ENCODE data around the gene VAMP2. TPM values are rescaled to one million over a fixed set of nuclear protein-coding genes. Genes with fewer than 3 reads are reported as not detected.
A peak's percentile ranks its signal among the peaks of the same experiment; 100 is the strongest.

The VAMP2 gene
- total RNA-seq, 1 experiment from 2014 or later: 5.0 TPM

- BruUV-seq (replicated peaks): TSS peak; percentile 70
- Histone ChIP-seq H2AFZ (ENCODE audit: low read length) (no peak overlapping the region), H3K27ac (ENCODE audit: low read length) (peak overlapping the region; percentile 62), H3K9me2 (replicated peaks; ENCODE audit: low read length) (no peaks in the 10 kb centered on the region), H3K4me3 (ENCODE audit: low read length) (peak overlapping the region; percentile 93), H3K79me2 (ENCODE audit: low read length) (peaks cover 32% of the 10 kb centered on the region), H3F3A (ENCODE audit: low read length, unreplicated experiment) (no peaks in the 10 kb centered on the region), H3K4me2 (ENCODE audit: low read length) (peak overlapping the region; percentile 90), H4K20me1 (ENCODE audit: low read length) (peaks cover 13% of the 10 kb centered on the region; the same call in 1 of the 2 replicates), H3K27me3 (ENCODE audit: low read length) (no peaks in the 10 kb centered on the region), H3K4me1 (ENCODE audit: insufficient read depth, low read length) (peaks cover 41% of the 10 kb centered on the region), H3K9ac (ENCODE audit: low read length) (peak overlapping the region; percentile 88), H3K9me3 (ENCODE audit: low read length) (no peaks in the 10 kb centered on the region), H3K36me3 (ENCODE audit: low read depth, low read length) (no peaks in the 10 kb centered on the region; the same call in 1 of the 2 replicates)
- no peak for TF ChIP-seq EZH2 (IDR thresholded peaks at IDR 0.05; ENCODE audit: low read length, unreplicated experiment)
- TF ChIP-seq, protein P1, sequence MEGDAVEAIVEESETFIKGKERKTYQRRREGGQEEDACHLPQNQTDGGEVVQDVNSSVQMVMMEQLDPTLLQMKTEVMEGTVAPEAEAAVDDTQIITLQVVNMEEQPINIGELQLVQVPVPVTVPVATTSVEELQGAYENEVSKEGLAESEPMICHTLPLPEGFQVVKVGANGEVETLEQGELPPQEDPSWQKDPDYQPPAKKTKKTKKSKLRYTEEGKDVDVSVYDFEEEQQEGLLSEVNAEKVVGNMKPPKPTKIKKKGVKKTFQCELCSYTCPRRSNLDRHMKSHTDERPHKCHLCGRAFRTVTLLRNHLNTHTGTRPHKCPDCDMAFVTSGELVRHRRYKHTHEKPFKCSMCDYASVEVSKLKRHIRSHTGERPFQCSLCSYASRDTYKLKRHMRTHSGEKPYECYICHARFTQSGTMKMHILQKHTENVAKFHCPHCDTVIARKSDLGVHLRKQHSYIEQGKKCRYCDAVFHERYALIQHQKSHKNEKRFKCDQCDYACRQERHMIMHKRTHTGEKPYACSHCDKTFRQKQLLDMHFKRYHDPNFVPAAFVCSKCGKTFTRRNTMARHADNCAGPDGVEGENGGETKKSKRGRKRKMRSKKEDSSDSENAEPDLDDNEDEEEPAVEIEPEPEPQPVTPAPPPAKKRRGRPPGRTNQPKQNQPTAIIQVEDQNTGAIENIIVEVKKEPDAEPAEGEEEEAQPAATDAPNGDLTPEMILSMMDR (conservative IDR thresholded peaks at IDR 0.05; ENCODE audit: low read depth, low read length): no peak
- TF ChIP-seq EZH2phosphoT487 (IDR thresholded peaks at IDR 0.05; ENCODE audit: borderline replicate concordance, low read length): no peak
- no peak for ATAC-seq
- ChIA-PET CTCF (no interaction called here), POLR2A (ENCODE audit: unreplicated experiment) (interaction anchor here (1.0 kb wide), 1 partner anchor 17 kb away, joined by 5 read pairs; no protein-coding TSS in a partner anchor)
- DNase-seq: no peak
- intact Hi-C loops (cut with micrococcal nuclease): loop anchor here (1.0 kb wide), 2 partner anchors 18 to 36 kb away; no protein-coding TSS in a partner anchor
Measured at GRCh38 chr17:8155996-8156245, 6.8 kb downstream of the VAMP2 start.

GRCh38 chr17:8155231-8155995, 7.3 kb downstream of the VAMP2 start:
- Histone ChIP-seq H3K27ac (ENCODE audit: low read length) (peak overlapping the region; percentile 62), H3K9me3 (ENCODE audit: low read length) (no peaks in the 10 kb centered on the region), H3K27me3 (ENCODE audit: low read length) (no peaks in the 10 kb centered on the region), H3K9me2 (replicated peaks; ENCODE audit: low read length) (no peaks in the 10 kb centered on the region), H2AFZ (ENCODE audit: low read length) (no peak overlapping the region), H3K4me3 (ENCODE audit: low read length) (peak overlapping the region; percentile 93), H3K79me2 (ENCODE audit: low read length) (peaks cover 36% of the 10 kb centered on the region), H3K36me3 (ENCODE audit: low read depth, low read length) (no peaks in the 10 kb centered on the region; the same call in 1 of the 2 replicates), H3K4me1 (ENCODE audit: insufficient read depth, low read length) (peaks cover 40% of the 10 kb centered on the region), H4K20me1 (ENCODE audit: low read length) (peaks cover 18% of the 10 kb centered on the region; the same call in 1 of the 2 replicates), H3K4me2 (ENCODE audit: low read length) (peak overlapping the region; percentile 90), H3F3A (ENCODE audit: low read length, unreplicated experiment) (no peaks in the 10 kb centered on the region), H3K9ac (ENCODE audit: low read length) (peak overlapping the region; percentile 88)
- ChIA-PET POLR2A (ENCODE audit: unreplicated experiment) (no interaction called here), CTCF (no interaction called here)
- no TSS peak for BruUV-seq (replicated peaks)
- TF ChIP-seq EZH2phosphoT487 (IDR thresholded peaks at IDR 0.05; ENCODE audit: borderline replicate concordance, low read length) (no peak), EZH2 (IDR thresholded peaks at IDR 0.05; ENCODE audit: low read length, unreplicated experiment) (no peak)
- TF ChIP-seq, protein P1 (conservative IDR thresholded peaks at IDR 0.05; ENCODE audit: low read depth, low read length): no peak
- DNase-seq: no peak
- ATAC-seq: no peak
- intact Hi-C loops (cut with micrococcal nuclease): no loop called here

DNA sequence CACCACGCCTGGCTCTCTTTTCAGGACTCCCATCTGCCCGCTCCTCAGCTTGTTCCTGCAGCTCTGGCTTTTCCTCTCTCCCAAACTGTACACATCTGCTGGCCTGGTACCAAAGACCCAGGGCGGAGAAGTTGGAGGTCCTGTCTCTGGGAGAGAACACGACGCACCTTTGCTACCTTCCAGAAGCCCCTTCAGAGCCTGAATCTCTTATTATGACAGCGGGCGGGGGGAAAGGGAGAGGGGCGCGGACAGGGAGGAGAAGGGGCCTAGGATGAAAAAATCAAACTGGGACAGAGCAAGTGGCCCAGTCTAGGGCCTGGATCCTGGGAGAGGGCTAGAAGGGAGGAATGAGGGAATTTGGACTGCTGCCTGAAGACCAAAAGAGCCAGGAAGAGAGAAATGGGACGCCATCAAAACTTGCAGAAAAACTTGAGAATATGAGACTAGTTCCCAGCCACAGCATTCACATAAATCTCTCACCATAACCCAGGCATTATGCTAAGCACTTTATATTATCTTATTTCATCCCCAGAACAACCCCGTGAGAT, 8.1 kb downstream of the VAMP2 start:
- Histone ChIP-seq H3K4me2 (ENCODE audit: low read length) (peak overlapping the region; percentile 90), H3K4me1 (ENCODE audit: insufficient read depth, low read length) (peaks cover 40% of the 10 kb centered on the region), H3F3A (ENCODE audit: low read length, unreplicated experiment) (no peaks in the 10 kb centered on the region), H3K9me3 (ENCODE audit: low read length) (no peaks in the 10 kb centered on the region), H3K27me3 (ENCODE audit: low read length) (no peaks in the 10 kb centered on the region), H2AFZ (ENCODE audit: low read length) (no peak overlapping the region), H3K36me3 (ENCODE audit: low read depth, low read length) (no peaks in the 10 kb centered on the region; the same call in 1 of the 2 replicates), H3K27ac (ENCODE audit: low read length) (peak overlapping the region; percentile 79; the same call in 1 of the 2 replicates), H4K20me1 (ENCODE audit: low read length) (peaks cover 20% of the 10 kb centered on the region; the same call in 1 of the 2 replicates), H3K79me2 (ENCODE audit: low read length) (peaks cover 37% of the 10 kb centered on the region), H3K9ac (ENCODE audit: low read length) (peak overlapping the region; percentile 88), H3K4me3 (ENCODE audit: low read length) (peak overlapping the region; percentile 93), H3K9me2 (replicated peaks; ENCODE audit: low read length) (no peaks in the 10 kb centered on the region)
- DNase-seq: no peak
- no peak for ATAC-seq
- ChIA-PET POLR2A (ENCODE audit: unreplicated experiment) (no interaction called here), CTCF (no interaction called here)
- no TSS peak for BruUV-seq (replicated peaks)
- no peak for TF ChIP-seq EZH2 (IDR thresholded peaks at IDR 0.05; ENCODE audit: low read length, unreplicated experiment)
- TF ChIP-seq, protein P1 (conservative IDR thresholded peaks at IDR 0.05; ENCODE audit: low read depth, low read length): no peak
- no peak for TF ChIP-seq EZH2phosphoT487 (IDR thresholded peaks at IDR 0.05; ENCODE audit: borderline replicate concordance, low read length)
- intact Hi-C loops (cut with micrococcal nuclease): no loop called here

Measured in PC-3 (cell line).